ENCODE measurements around the gene TUBA1B. TPM values are rescaled to one million over a fixed set of nuclear protein-coding genes. Genes with fewer than 3 reads are reported as not detected.

Gene TUBA1B
- total and polyA plus RNA-seq, 4 donors: 125 to 1,268 (median 243) TPM

- Histone ChIP-seq H3K27me3 (ENCODE audit: control insufficient read depth in 4 of 4, insufficient read depth in 4 of 4, low read length in 3 of 4) (peaks cover 0 to 12% (median 5%) of the 10 kb centered on the region in 4 donors), H3K27ac (ENCODE audit: low read depth in 1 of 2, low read length in 2 of 2) (no peak overlapping the region), H3K36me3 (ENCODE audit: control insufficient read depth in 4 of 4, insufficient read depth in 3 of 4, low read depth in 1 of 4, low read length in 3 of 4) (no peaks in the 10 kb centered on the region), H3K9me3 (ENCODE audit: control insufficient read depth in 4 of 4, low read length in 3 of 4) (no peaks in the 10 kb centered on the region), H3K4me3 (ENCODE audit: low read depth in 1 of 3, low read length in 3 of 3) (no peak overlapping the region), H3K4me1 (ENCODE audit: control insufficient read depth in 4 of 4, insufficient read depth in 4 of 4, low read length in 3 of 4) (peaks cover 14 to 37% (median 21%) of the 10 kb centered on the region in 4 donors), H3K9ac (ENCODE audit: low read depth in 1 of 2, low read length in 2 of 2) (no peak overlapping the region)
- no peak for DNase-seq (ENCODE audit: low spot score)
- WGBS: 23% methylated on average over 41 of the region's 41 CpGs
- TF ChIP-seq NR2F2 (IDR thresholded peaks at IDR 0.05) (no peak), ZBTB33 (IDR thresholded peaks at IDR 0.05) (no peak), GABPA (IDR thresholded peaks at IDR 0.05 in 1 of 2, conservative IDR thresholded peaks at IDR 0.05 in 1 of 2) (no peak), RXRA (IDR thresholded peaks at IDR 0.05) (no peak), HNF4A (conservative IDR thresholded peaks at IDR 0.05) (no peak)
Observed at GRCh38 chr12:49091056-49091835, 39.9 kb downstream of the TUBA1B start.

GRCh38 chr12:49089821-49090773 lies 41.1 kb downstream of the TUBA1B start:
- H3K36me3 ChIP-seq (ENCODE audit: control insufficient read depth in 4 of 4, insufficient read depth in 3 of 4, low read depth in 1 of 4, low read length in 3 of 4): no peaks in the 10 kb centered on the region
- no peak for DNase-seq (ENCODE audit: low spot score)
- H3K9ac ChIP-seq (ENCODE audit: low read depth in 1 of 2, low read length in 2 of 2): no peak overlapping the region
- no peak overlapping the region for H3K27ac ChIP-seq (ENCODE audit: low read depth in 1 of 2, low read length in 2 of 2)
- 3% methylated on average over 88 of the region's 88 CpGs for WGBS
- H3K4me1 ChIP-seq (ENCODE audit: control insufficient read depth in 4 of 4, insufficient read depth in 4 of 4, low read length in 3 of 4): peaks cover 14 to 37% (median 21%) of the 10 kb centered on the region in 4 donors
- H3K27me3 ChIP-seq (ENCODE audit: control insufficient read depth in 4 of 4, insufficient read depth in 4 of 4, low read length in 3 of 4): peaks cover 0 to 12% (median 5%) of the 10 kb centered on the region in 4 donors
- no peaks in the 10 kb centered on the region for H3K9me3 ChIP-seq (ENCODE audit: control insufficient read depth in 4 of 4, low read length in 3 of 4)
- TF ChIP-seq JUND (IDR thresholded peaks at IDR 0.05): no peak
- TF ChIP-seq NR2F2 (IDR thresholded peaks at IDR 0.05): no peak
- no peak for TF ChIP-seq ZBTB33 (IDR thresholded peaks at IDR 0.05)
- no peak for TF ChIP-seq REST (IDR thresholded peaks at IDR 0.05)
- no peak for TF ChIP-seq EGR1 (IDR thresholded peaks at IDR 0.05; ENCODE audit: low read depth in 2 of 2)
- no peak for TF ChIP-seq ATF3 (IDR thresholded peaks at IDR 0.05)
- TF ChIP-seq SP1 (IDR thresholded peaks at IDR 0.05): no peak
- TF ChIP-seq RXRA (IDR thresholded peaks at IDR 0.05): no peak
- TF ChIP-seq GABPA (IDR thresholded peaks at IDR 0.05 in 1 of 2, conservative IDR thresholded peaks at IDR 0.05 in 1 of 2): no peak
- peak overlapping the region in 2 of 3 donors; percentile 21 to 29 for H3K4me3 ChIP-seq (ENCODE audit: low read depth in 1 of 3, low read length in 3 of 3)
